ENCODE results near the gene TH.

TH gene

DNA sequence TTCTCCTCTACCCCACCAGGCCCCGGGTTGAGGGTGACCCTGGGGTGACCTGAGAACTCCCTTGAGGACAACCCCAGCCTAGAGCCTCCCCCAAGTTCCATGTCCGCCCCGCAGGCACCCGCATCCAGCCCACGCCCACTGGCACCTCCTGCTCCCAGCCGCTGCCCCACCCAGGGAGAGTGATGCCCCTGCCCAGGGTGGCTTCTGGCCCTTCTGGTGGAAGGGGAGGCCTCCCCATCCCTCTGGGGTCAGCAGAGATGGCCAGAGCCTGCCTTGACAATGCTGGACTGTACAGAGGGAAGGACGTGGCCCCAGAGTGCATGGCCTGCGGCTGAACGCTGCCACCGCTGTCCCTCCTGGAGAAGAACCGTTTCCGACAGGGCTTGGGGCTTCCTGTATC lies 1.1 kb upstream of the TH start:
- no peaks in the 10 kb centered on the region for H4K20me1 ChIP-seq (ENCODE audit: control insufficient read depth, insufficient read depth, low read depth, low read length)
- H3K27me3 ChIP-seq (ENCODE audit: control insufficient read depth, low read length): no peaks in the 10 kb centered on the region
- no peak for TF ChIP-seq EZH2phosphoT487 (IDR thresholded peaks at IDR 0.05; ENCODE audit: borderline replicate concordance, low read length)
- TF ChIP-seq, protein P1, sequence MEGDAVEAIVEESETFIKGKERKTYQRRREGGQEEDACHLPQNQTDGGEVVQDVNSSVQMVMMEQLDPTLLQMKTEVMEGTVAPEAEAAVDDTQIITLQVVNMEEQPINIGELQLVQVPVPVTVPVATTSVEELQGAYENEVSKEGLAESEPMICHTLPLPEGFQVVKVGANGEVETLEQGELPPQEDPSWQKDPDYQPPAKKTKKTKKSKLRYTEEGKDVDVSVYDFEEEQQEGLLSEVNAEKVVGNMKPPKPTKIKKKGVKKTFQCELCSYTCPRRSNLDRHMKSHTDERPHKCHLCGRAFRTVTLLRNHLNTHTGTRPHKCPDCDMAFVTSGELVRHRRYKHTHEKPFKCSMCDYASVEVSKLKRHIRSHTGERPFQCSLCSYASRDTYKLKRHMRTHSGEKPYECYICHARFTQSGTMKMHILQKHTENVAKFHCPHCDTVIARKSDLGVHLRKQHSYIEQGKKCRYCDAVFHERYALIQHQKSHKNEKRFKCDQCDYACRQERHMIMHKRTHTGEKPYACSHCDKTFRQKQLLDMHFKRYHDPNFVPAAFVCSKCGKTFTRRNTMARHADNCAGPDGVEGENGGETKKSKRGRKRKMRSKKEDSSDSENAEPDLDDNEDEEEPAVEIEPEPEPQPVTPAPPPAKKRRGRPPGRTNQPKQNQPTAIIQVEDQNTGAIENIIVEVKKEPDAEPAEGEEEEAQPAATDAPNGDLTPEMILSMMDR (IDR thresholded peaks at IDR 0.05; ENCODE audit: low read depth, low read length, poor library complexity, severe bottlenecking): no peak
- no peaks in the 10 kb centered on the region for H3F3A ChIP-seq (ENCODE audit: control insufficient read depth, insufficient read depth)
- no peak overlapping the region for H3K4me3 ChIP-seq (ENCODE audit: low read length)
- no peaks in the 10 kb centered on the region for H3K9me2 ChIP-seq (replicated peaks; ENCODE audit: control insufficient read depth, low read length)
- H3K79me2 ChIP-seq (ENCODE audit: control insufficient read depth, low read length): no peaks in the 10 kb centered on the region
- no peak overlapping the region for H3K4me2 ChIP-seq (ENCODE audit: low read length)
- H3K4me1 ChIP-seq (ENCODE audit: control insufficient read depth, low read length): no peaks in the 10 kb centered on the region
- H3K27ac ChIP-seq (ENCODE audit: low read depth, low read length): no peak overlapping the region
- H3K36me3 ChIP-seq (ENCODE audit: control insufficient read depth, low read length): no peaks in the 10 kb centered on the region
- H3K9me3 ChIP-seq (ENCODE audit: control insufficient read depth, insufficient read depth, low read length): no peaks in the 10 kb centered on the region

DNA sequence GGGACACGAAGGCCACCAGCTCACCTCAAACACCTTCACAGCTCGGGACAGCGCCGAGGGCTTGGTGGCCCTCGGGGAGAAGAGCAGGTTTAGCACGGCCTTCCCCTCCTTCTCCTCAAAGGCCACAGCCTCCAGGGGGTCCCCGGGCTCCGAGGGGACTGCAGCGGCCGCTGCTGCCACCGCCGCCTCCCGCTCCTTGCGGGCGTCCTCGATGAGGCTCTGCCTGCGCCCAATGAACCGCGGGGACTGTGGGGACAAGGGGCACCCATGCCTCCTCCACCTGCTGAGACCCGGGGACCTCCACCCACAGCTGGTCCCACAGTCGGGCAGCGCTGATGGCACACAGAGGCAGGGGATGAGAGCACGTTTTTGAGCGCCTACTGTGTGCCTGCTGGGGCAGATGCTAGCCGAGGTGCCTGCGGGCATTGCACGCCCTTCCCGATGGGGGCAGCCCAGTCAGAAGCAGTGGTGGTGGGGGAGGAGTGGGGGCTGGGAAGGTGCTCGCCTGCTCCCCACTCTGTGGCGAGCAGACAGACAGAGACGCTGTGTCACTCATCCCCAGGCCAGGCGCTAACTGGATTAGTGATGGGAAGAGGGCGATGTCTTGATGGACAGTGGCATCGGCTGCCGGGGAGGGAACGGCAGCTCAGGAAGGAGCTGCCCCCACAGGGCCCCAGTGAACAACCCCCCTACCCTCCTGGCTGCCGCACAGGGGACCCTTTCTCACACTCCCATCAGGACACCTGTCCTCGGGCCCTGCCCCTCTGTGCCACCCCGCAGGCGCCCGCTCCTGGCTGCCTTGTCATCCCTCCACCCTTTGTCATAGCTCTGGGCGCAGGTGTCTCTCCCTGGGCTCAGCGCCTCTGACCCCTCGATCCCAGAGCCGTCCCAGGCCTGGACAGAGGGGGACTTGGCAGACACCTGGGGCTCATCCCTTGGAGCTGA lies 1.7 kb downstream of the TH start:
- Histone ChIP-seq H3K36me3 (ENCODE audit: control insufficient read depth, low read length) (no peaks in the 10 kb centered on the region), H3K4me3 (ENCODE audit: low read length) (no peak overlapping the region), H3K9me3 (ENCODE audit: control insufficient read depth, insufficient read depth, low read length) (no peaks in the 10 kb centered on the region), H3K4me1 (ENCODE audit: control insufficient read depth, low read length) (no peaks in the 10 kb centered on the region), H3K27me3 (ENCODE audit: control insufficient read depth, low read length) (no peaks in the 10 kb centered on the region), H3K4me2 (ENCODE audit: low read length) (no peak overlapping the region), H3F3A (ENCODE audit: control insufficient read depth, insufficient read depth) (no peaks in the 10 kb centered on the region), H3K9me2 (replicated peaks; ENCODE audit: control insufficient read depth, low read length) (no peaks in the 10 kb centered on the region), H4K20me1 (ENCODE audit: control insufficient read depth, insufficient read depth, low read depth, low read length) (no peaks in the 10 kb centered on the region), H3K27ac (ENCODE audit: low read depth, low read length) (no peak overlapping the region), H3K79me2 (ENCODE audit: control insufficient read depth, low read length) (no peaks in the 10 kb centered on the region)
- TF ChIP-seq, protein P1 (IDR thresholded peaks at IDR 0.05; ENCODE audit: low read depth, low read length, poor library complexity, severe bottlenecking): no peak
- no peak for TF ChIP-seq EZH2phosphoT487 (IDR thresholded peaks at IDR 0.05; ENCODE audit: borderline replicate concordance, low read length)

DNA sequence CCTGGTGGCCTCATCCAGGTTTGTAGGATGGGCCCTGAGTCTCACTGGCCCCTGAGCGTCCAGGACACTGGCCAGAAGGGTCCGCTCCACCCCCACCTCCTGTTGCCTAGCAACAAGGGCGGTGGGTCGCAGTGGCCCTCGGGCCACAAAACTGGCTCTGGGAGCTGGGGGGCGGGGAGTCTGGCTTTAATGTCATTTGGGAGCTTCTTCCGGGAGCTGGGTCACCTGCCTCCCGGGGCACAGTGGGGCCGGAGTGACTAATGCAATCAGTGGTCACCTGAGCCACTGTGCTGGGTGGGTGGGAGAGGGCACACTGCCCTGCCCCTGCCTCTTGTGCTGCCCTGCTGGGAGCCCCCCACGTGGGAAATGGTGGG lies 2.6 kb downstream of the TH start:
- Histone ChIP-seq H4K20me1 (ENCODE audit: control insufficient read depth, insufficient read depth, low read depth, low read length) (no peaks in the 10 kb centered on the region), H3K4me1 (ENCODE audit: control insufficient read depth, low read length) (no peaks in the 10 kb centered on the region), H3K36me3 (ENCODE audit: control insufficient read depth, low read length) (no peaks in the 10 kb centered on the region), H3K27me3 (ENCODE audit: control insufficient read depth, low read length) (no peaks in the 10 kb centered on the region), H3K27ac (ENCODE audit: low read depth, low read length) (no peak overlapping the region), H3K4me2 (ENCODE audit: low read length) (no peak overlapping the region), H3K4me3 (ENCODE audit: low read length) (no peak overlapping the region), H3F3A (ENCODE audit: control insufficient read depth, insufficient read depth) (no peaks in the 10 kb centered on the region), H3K9me3 (ENCODE audit: control insufficient read depth, insufficient read depth, low read length) (no peaks in the 10 kb centered on the region), H3K79me2 (ENCODE audit: control insufficient read depth, low read length) (no peaks in the 10 kb centered on the region), H3K9me2 (replicated peaks; ENCODE audit: control insufficient read depth, low read length) (no peaks in the 10 kb centered on the region)
- TF ChIP-seq, protein P1 (IDR thresholded peaks at IDR 0.05; ENCODE audit: low read depth, low read length, poor library complexity, severe bottlenecking): no peak
- no peak for TF ChIP-seq EZH2phosphoT487 (IDR thresholded peaks at IDR 0.05; ENCODE audit: borderline replicate concordance, low read length)

All from DOHH2 (cell line).